ENCODE measurements around the gene TINAG. TPM values are rescaled to one million over a fixed set of nuclear protein-coding genes. Genes with fewer than 3 reads are reported as not detected.

The TINAG gene
- total RNA-seq, 2 donors from 2014 or later: not detected

DNA sequence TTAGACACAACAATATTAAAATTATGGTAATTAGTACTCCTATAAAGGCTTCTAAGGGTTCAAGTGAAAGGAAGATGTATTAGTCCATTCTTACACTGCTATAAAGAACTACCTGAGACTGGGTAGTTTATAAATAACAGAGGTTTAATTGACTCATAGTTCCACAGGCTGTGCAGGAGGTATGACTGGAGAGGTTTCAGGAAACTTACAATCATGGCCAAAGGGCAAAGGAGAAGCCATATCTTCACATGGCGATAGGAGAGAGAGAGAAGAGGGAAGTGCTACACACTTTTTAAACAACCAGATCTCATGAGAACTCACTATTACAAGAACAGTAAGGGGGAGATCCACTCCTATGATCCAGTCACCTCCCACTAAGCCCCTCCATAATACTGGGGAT is 52.9 kb downstream of the TINAG start:
- no peaks in the 10 kb centered on the region for H3K36me3 Mint-ChIP-seq (ENCODE audit: low read depth)
- no peaks in the 10 kb centered on the region for H3K4me1 Mint-ChIP-seq
- Histone ChIP-seq H3K9ac (ENCODE audit: extremely low read depth, low read length, poor library complexity, severe bottlenecking) (no peak overlapping the region), H3K27me3 (ENCODE audit: control insufficient read depth, insufficient read depth, low read length, poor library complexity, severe bottlenecking) (no peaks in the 10 kb centered on the region), H3K27ac (ENCODE audit: low read depth, low read length) (no peak overlapping the region), H3K36me3 (ENCODE audit: control insufficient read depth, insufficient read depth, low read length) (no peaks in the 10 kb centered on the region), H3K4me1 (ENCODE audit: control insufficient read depth, insufficient read depth, low read length) (no peaks in the 10 kb centered on the region), H3K9me3 (ENCODE audit: control insufficient read depth, low read length) (no peaks in the 10 kb centered on the region), H3K4me3 (ENCODE audit: low read length) (no peak overlapping the region)
- no peak overlapping the region for H3K27ac Mint-ChIP-seq
- H3K9me3 Mint-ChIP-seq: no peaks in the 10 kb centered on the region
- no peaks in the 10 kb centered on the region for H3K27me3 Mint-ChIP-seq (ENCODE audit: insufficient read depth)
- no peak for TF ChIP-seq CTCF (conservative IDR thresholded peaks at IDR 0.05)
- no CpG with 5 or more reads among the region's 1 CpG for WGBS, 2 experiments (ENCODE audit: insufficient coverage in 1 of 2, insufficient read length in 1 of 2)
- no peak for DNase-seq
- H3K4me3 Mint-ChIP-seq: no peak overlapping the region

GRCh38 chr6:54361734-54362133 is 53.5 kb downstream of the TINAG start:
- Mint-ChIP-seq H3K27me3 (ENCODE audit: insufficient read depth) (no peaks in the 10 kb centered on the region), H3K36me3 (ENCODE audit: low read depth) (no peaks in the 10 kb centered on the region), H3K9me3 (no peaks in the 10 kb centered on the region), H3K4me3 (no peak overlapping the region), H3K4me1 (no peaks in the 10 kb centered on the region), H3K27ac (no peak overlapping the region)
- TF ChIP-seq CTCF (conservative IDR thresholded peaks at IDR 0.05): no peak
- Histone ChIP-seq H3K27me3 (ENCODE audit: control insufficient read depth, insufficient read depth, low read length, poor library complexity, severe bottlenecking) (no peaks in the 10 kb centered on the region), H3K4me3 (ENCODE audit: low read length) (no peak overlapping the region), H3K9me3 (ENCODE audit: control insufficient read depth, low read length) (no peaks in the 10 kb centered on the region), H3K27ac (ENCODE audit: low read depth, low read length) (no peak overlapping the region), H3K4me1 (ENCODE audit: control insufficient read depth, insufficient read depth, low read length) (no peaks in the 10 kb centered on the region), H3K36me3 (ENCODE audit: control insufficient read depth, insufficient read depth, low read length) (no peaks in the 10 kb centered on the region), H3K9ac (ENCODE audit: extremely low read depth, low read length, poor library complexity, severe bottlenecking) (no peak overlapping the region)
- WGBS, 2 experiments (ENCODE audit: insufficient coverage in 1 of 2, insufficient read length in 1 of 2): 70 to 88% methylated on average over 1 of the region's 1 CpG
- no peak for DNase-seq

GRCh38 chr6:54366667-54367327 is 58.6 kb downstream of the TINAG start:
- H3K4me1 Mint-ChIP-seq: no peaks in the 10 kb centered on the region
- no peaks in the 10 kb centered on the region for H3K36me3 ChIP-seq (ENCODE audit: control insufficient read depth, insufficient read depth, low read length)
- H3K27ac ChIP-seq (ENCODE audit: low read depth, low read length): no peak overlapping the region
- no peak overlapping the region for H3K4me3 ChIP-seq (ENCODE audit: low read length)
- no peaks in the 10 kb centered on the region for H3K4me1 ChIP-seq (ENCODE audit: control insufficient read depth, insufficient read depth, low read length)
- no peaks in the 10 kb centered on the region for H3K27me3 Mint-ChIP-seq (ENCODE audit: insufficient read depth)
- H3K36me3 Mint-ChIP-seq (ENCODE audit: low read depth): no peaks in the 10 kb centered on the region
- no peaks in the 10 kb centered on the region for H3K9me3 Mint-ChIP-seq
- TF ChIP-seq CTCF (conservative IDR thresholded peaks at IDR 0.05): no peak
- no peaks in the 10 kb centered on the region for H3K9me3 ChIP-seq (ENCODE audit: control insufficient read depth, low read length)
- WGBS, 2 experiments (ENCODE audit: insufficient coverage in 1 of 2, insufficient read length in 1 of 2): 90 to 91% methylated on average over 4 of the region's 4 CpGs
- DNase-seq: no peak
- no peak overlapping the region for H3K27ac Mint-ChIP-seq
- H3K27me3 ChIP-seq (ENCODE audit: control insufficient read depth, insufficient read depth, low read length, poor library complexity, severe bottlenecking): no peaks in the 10 kb centered on the region
- no peak overlapping the region for H3K4me3 Mint-ChIP-seq
- no peak overlapping the region for H3K9ac ChIP-seq (ENCODE audit: extremely low read depth, low read length, poor library complexity, severe bottlenecking)

Measured in endodermal cell (in vitro differentiated cells).